Islet precursor cell (in vitro differentiated cells): ENCODE measurements around the gene CCNH.

Source experiments
- DNase-seq: peaks from one replicate; pipeline ENCODE4 v3.0.0-alpha.2; 2018

CCNH gene

DNA sequence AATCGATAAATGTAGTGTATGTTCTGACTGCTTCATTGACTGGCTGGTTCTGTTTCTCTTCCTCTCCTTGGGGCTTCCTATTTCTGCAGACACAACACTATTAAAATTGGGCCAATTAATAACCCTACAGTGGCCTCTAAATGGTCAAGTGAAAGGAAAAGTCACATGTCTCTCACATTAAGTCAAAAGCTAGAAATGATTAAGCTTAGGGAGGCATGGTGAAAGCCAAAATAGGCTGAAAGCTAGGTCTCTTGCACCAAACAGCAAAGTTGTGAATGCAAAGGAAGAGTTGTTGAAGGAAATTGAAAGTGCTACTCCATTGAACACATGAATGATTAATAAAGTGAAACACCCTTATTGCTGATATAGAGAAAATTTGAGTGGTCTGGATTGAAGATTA lies 58.2 kb downstream of the CCNH start:
- DNase-seq: no peak

- DNase-seq: no peak
These were observed 64.9 kb downstream of the CCNH start for GRCh38 chr5:87347841-87348240.

- no peak for DNase-seq
These were observed 65.5 kb downstream of the CCNH start for GRCh38 chr5:87347272-87347671.
